Right ventricle myocardium inferior (tissue), 1 donor: Measurements from ENCODE around the gene RRAD. TPM values are rescaled to one million over a fixed set of nuclear protein-coding genes. Genes with fewer than 3 reads are reported as not detected.

Experiments used
- ATAC-seq: fragments of 200-7000 bp; cut with Tn5 transposase; one replicate; pipeline ENCODE4 v1.9.1; 2020; ENCODE audit warnings: mild to moderate bottlenecking, moderate library complexity
- DNase-seq: peaks from one replicate; pipeline ENCODE4 v3.0.0; 2021; ENCODE audit errors: missing footprints
- intact Hi-C: fragments of 100-400 bp; cut with DNase I; formaldehyde crosslinking; loops from one replicate; pipeline ENCODE4 v1.11.0; 2022
- total RNA-seq: library from RNA; stranded (reverse); fragmentation: NEBNext Ultra II Directional; extraction: Animal tissue kit (Norgen Biotek cat#: 25700); gene quantifications from one replicate; pipeline ENCODE4 v1.2.1, GENCODE V29; 2021
- donor health status: DM: no; HTN: yes; CAD: no; lungs with severe emphysema.

RRAD gene
- total RNA-seq, 1 donor from 2014 or later = 84.3 TPM

DNA sequence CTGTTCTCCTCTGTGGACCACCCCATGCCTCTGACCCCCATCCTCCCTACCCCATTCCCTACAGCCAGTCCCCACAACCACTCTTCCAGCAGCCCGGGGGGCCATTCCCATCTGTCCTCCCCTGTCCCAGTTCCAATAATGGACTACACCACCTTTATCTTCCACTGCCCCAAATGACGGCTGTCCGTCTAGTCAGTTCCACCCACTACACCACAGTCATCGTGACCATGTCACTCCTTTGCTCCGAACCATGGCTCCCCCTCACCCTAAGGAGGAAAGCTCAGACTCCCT is 29.7 kb downstream of the RRAD start:
- DNase-seq (no peak), ATAC-seq (no peak)
- intact Hi-C loops = no loop called here

DNA sequence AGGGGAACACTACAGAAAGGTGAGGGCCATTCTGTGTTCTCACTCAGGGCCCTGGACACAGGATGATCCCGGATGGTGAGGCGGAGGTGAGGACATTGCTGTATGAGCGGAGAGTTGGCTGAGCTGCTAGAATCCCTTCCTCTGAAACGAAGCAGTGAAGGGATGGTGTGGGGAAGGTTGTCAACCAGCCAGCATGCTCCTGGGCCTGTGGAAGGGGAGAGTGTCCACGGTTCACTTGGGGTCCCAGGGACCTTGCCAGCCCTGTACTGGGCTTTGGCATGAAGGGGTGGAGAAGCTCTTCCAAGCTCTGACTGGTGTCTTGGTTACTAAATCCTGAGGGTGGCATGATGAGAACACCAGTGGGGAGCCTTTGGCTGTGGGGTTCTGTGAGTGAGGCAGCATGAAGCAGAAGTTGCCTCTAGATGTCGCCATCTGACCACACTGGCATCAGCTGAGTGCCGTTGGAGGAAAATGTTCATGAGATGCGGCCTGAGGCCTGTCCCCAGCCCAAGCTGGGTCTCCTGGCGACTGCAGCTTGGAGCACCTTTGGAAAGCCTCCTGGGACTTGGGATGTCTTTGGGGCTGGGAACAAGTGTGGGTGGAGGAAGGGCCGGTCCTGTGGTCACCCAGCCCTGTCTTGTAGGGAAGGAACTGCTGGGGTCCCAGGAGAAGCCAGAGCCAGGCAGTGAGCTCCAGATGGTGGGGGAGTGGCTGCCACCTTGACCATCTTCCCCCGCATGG is 30.2 kb downstream of the RRAD start:
- ATAC-seq (peak; percentile 77), DNase-seq (no peak)
- intact Hi-C loops = no loop called here

DNA sequence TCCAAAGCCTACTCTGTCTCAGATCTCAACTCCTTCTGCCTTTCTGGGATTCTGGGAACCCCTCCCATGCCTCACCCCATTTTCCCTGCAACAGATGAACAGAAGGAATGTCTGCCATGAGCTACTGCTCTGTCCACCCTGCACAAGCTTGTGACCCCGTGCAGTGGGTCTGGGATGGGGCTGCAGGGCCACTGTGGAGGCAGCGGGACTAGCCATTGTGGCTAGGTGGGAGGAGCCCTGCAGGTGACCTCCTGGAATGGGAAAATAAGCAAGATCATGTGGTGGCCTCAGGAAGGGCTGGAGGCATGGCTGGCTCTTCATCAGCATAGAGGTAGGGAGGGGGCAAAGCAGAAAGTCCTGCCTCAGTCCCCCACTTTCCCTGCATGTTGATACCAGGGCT is 31.3 kb downstream of the RRAD start:
- no peak for ATAC-seq
- DNase-seq = no peak
- intact Hi-C loops = no loop called here

DNA sequence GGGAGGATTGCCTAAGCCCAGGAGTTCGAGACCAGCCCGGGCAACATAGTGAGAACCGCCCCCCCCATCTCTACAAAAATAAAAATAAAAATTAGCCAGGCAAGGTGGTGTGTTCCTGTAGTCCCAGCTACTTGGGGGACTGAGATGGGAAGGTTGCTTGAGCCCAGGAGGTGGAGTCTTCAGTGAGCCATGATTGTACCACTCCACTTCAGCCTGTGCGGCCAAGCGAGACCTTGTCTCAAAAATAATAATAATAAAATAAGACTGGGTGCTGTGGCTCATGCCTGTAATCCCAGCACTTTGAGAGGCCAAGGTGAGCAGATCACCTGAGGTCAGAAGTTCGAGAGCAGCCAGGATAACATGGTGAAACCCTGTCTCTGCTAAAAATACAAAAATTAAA is 33.5 kb downstream of the RRAD start:
- DNase-seq (no peak), ATAC-seq (no peak)
- intact Hi-C loops = no loop called here

DNA sequence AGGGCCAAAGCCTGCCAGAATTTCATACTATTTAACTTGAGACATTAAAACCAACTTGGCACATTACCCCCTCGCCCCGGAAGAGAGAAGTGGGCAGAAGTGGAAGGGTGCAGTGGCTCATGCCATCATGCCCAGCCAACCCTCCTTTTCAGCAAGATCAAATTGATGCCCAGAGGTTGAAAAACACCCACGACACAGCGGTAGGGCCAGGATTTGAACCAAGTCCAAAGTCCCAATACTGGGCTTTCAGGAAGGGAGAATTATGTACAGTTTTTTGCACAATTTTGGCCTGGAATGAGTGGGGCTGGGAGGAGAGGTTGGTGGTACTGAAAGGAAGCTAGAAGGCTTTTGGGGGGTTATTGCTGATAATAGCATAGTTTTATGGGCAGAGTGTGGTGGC is 34.0 kb downstream of the RRAD start:
- intact Hi-C loops = no loop called here
- no peak for DNase-seq
- ATAC-seq = no peak

DNA sequence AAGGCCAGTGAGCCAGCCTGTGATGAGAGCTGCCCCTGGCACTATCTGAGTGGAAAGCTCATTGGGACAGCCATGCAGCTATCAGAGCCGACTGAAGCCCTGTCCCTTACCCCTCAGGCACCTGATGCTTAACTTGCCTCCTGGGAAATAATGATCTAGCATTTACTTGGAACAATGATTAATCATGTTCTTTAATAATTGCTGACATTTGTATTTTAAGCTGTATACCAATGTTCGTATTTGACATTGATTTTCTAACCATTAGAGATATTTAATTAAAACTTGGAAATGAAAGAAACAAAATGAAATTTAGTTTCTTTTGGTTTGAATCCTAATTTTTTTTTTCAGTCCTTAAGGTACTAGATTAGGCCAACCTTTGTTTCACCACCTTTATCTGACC is 34.5 kb downstream of the RRAD start:
- intact Hi-C loops = no loop called here
- DNase-seq (no peak), ATAC-seq (no peak)

DNA sequence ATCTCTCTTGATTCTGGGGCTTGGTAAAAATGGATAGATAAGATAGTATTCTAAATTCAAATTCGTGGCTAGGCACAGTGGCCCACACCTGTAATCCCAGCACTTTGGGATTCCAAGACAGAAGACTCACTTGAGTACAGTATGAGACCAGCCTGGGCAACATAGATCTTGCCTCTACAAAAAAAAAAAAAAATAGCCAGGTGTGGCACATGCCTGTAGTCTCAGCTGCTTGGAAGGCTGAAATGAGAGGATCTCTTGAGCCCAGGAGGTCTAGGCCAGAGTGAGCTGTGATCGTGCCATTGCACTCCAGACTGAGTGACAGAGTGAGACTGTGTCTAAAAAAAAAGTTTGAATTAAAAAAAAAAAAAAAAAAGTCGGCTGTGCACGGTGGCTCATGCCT is 35.7 kb downstream of the RRAD start:
- DNase-seq (no peak), ATAC-seq (no peak)
- intact Hi-C loops = no loop called here

DNA sequence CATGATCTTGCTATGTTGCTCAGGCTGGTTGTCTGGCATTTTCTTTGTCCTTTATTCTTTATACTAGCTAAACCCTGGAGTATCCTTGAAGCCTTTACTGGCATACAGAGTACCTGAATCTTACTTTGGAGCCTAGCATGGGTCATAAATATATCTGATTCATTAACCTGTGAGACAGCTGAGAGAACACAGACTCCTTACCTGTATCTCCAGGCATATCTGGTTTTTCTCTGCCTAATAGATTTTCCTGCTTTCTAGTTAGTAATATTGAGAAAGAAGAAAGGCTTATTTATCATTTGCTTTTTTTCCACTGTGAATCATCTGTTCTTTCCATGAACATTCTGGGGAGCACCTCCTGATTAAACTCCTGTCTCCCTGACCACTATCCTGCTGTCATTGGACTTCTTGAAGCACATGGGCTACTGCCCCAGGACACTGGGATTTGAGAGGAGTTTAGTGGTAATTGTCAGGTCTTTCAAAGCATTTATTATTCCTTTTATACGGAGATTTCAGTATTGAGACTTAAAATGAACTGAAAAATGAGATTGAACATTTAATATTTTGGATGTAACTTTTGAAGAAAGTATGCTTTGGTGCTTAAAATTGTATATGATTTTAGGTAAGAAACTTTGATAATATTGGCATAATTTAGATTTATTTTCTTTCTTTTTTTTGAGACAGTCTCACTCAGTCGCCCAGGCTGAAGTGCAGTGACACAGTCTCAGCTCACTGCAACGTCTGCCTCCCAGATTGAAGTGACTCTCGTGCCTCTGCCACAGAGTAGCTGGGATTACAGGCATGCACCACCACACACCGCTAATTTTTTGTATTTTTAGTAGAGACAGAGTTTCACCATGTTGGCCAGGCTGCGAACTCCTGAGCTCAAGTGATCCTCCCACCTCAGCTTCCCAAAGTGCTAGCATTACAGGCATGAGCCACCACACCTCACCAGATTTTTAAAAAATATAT is 36.4 kb downstream of the RRAD start:
- no peak for ATAC-seq
- intact Hi-C loops = no loop called here
- DNase-seq = no peak

DNA sequence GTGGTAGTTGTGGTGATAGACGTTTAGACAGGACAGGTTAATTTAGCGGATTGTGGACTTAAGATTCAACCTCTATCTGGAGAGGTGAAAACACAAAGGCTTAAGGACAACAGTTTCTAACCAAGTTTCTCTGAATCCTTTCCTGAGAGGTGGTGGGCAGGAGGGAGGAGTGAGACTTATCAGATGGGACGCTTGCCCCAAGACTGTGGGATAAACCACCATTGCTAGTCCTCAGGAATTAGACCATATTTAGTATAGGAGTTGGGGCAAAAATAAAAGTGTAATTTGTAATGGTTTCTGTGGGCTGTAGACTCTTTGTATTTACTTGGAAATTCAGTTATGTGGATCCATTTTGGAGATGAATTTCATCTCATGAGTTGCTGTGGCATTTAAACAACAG is 38.4 kb downstream of the RRAD start:
- no peak for ATAC-seq
- intact Hi-C loops = no loop called here
- DNase-seq = no peak

DNA sequence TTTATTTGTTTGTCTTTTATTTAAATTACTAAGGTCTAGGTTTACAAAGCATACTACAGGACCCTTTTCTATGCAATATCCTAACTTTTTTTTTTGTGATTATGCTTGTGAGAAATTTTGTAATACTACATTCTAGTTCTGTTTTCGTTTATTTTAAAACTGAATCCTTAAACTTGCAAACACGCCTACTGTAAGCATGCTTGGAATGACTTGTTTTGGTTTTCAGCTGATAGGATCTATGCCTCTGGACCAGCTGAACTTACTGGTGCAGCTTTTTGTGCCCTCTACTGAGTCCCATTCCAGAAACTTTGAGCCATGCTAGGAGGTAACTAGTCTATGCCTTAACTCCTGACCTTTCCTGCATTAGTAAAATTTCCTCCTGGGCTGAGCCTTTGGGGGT is 39.0 kb downstream of the RRAD start:
- intact Hi-C loops = no loop called here

DNA sequence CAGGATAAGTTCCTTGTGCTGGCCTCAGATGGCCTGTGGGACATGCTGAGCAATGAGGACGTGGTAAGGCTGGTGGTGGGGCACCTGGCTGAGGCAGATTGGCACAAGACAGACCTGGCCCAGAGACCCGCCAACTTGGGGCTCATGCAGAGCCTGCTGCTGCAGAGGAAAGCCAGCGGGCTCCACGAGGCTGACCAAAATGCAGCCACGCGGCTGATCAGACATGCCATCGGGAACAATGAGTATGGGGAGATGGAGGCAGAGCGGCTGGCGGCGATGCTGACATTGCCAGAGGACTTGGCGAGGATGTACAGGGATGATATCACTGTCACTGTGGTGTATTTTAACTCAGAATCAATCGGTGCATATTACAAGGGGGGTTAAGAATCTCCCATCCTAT is 39.8 kb downstream of the RRAD start:
- ATAC-seq = no peak
- intact Hi-C loops = no loop called here
- DNase-seq = no peak

More for the DNA sequence above, 39.0 kb downstream of the RRAD start:
- no peak for ATAC-seq
- no peak for DNase-seq

DNA sequence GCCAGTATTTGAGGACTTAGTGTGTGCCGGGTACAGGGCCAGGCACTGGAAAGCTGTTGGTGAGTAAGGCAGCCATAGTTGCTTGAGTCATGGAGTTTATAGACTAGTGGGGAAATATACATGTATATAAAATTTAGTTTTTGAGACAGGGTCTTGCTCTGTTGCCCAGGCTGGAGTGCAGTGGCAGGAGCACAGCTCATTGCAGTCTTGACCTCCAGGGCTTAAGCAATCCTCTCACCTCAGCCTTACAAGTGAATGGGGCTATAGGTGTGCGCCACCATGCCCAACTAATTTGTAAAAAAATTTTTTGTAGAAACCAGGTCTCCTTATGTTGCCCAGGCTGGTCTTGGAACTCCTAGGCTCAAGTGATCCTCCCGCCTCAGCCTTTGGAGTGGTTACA is 42.6 kb downstream of the RRAD start:
- no peak for DNase-seq
- intact Hi-C loops = no loop called here
- no peak for ATAC-seq

DNA sequence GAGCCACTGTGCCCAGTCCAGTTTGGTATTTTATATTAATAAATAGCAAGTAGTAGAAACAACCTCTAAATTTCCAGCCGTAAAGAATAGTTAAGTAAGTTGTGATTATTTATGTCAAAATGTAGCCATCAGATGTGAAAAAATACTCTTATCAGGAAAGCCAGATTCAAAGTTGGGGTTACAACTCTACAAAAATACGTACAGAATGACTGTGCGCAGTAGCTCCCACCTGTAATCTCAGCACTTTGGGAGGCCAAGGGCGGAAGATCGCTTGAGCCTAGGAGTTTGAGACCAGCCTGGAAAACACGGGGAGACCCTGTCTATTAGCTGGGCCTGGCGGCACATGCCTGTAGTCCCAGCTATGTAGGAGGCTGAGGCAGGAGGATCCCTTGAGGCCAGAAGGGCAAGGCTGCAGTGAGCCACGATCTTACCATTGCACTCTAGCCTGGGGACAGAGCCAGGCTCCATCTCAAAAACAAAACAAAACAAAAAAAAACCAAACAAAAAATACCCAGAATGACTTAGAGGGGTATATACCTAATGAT is 43.3 kb downstream of the RRAD start:
- DNase-seq = no peak
- intact Hi-C loops = no loop called here
- ATAC-seq = no peak

DNA sequence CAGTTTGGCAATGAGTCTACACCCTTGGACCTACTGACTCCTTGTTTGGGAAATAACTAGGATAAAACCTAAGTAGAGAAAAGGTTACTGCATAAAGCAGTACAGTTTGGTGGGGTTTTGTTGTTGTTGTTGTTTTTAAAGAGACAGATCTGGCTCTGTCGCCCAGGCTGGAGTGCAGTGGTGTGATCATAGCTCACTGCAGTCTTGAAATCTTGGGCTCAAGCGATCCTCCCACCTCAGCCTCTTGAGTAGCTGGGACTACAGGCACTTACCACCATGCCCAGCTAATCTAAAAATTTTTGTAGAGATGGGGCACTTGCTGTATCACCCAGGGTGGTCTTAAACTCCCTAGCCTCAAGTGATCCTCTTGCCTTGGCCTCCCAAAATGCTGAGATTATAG is 43.8 kb downstream of the RRAD start:
- intact Hi-C loops = no loop called here
- ATAC-seq = no peak
- DNase-seq = no peak

DNA sequence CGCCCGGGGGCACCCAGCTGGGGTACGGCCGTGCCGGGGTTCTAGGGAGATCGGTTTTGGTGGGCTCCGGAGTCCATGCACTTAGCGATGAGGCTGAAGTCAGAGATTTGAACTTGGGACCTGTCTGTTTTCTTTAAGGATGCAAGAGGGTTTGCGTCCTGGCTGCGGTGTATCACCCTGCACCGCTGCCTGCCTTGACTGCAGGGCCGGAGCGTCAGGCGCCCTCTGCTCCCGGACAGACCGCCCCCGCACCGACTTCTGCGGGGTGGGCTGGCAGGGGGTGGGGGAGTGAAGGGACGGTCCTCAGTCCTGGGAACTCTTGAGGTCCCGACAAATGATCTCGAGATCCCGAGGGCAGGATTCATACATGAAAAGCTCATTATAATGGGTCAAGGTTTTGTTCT is 44.3 kb downstream of the RRAD start:
- intact Hi-C loops = no loop called here
- ATAC-seq = peak; percentile 20
- DNase-seq = no peak

DNA sequence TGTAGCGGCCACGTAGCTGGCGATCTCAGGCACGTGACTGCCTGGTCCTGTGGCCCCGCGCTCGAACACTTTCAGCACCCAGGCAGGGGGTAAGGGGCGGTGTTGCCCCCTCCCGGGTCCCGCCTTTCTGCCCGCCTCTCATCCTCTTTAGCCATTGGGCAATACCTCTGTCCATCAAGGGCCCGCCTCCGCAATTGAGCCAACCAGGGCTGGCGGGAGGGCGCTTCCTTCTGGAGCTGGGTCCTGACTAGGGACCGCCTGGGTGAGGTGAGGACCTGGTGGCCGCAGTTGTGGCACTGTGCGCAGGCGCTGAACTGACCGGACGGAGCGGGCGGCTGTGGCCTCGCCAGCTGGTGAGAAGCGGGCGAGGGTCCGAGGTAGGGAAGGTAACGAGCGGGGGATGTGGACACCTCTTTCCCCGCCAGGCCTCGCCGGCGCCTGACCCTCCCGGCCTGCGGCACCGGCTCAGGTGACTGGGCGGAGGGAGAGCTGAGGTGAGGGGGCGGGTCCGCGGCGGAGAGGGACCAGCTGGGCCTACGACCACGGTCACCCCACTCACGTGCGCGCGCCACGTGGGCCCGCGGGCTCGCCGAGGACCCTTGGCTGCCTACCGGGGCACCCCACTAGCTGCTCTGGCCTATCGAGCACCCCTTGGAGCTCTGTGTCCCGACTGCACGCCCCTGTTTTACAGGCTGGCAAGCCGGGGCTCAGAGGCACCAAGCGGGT is 44.9 kb downstream of the RRAD start, which contains the start of gene PDP2:
Gene PDP2, plus strand, starts transcription at position 228 of the 726 bp plus-strand sequence. CDS start 3,770 bp downstream, outside the sequence.
- DNase-seq (peak; percentile 97), ATAC-seq (peak; percentile 99)
- intact Hi-C loops = no loop called here

DNA sequence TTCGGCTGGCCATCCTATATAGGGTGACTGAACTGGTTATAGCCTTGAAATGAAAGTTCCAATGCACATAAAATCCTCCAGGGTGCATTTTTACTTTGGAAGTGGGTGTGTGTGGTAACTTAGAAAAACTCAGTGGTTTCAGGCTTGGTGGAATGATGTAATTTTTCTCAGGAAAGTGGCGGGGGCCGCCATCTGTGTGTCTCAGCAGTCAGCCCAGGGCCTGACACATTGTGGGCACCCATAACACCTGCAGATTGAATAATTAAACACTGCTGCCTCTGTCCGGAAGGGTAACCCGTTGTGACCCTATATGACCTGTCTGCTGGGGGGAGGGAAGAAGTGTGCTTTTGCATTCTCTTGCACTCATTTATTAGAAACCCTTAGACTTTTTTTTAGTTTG is 47.3 kb downstream of the RRAD start:
- DNase-seq (no peak), ATAC-seq (no peak)
- intact Hi-C loops = no loop called here

DNA sequence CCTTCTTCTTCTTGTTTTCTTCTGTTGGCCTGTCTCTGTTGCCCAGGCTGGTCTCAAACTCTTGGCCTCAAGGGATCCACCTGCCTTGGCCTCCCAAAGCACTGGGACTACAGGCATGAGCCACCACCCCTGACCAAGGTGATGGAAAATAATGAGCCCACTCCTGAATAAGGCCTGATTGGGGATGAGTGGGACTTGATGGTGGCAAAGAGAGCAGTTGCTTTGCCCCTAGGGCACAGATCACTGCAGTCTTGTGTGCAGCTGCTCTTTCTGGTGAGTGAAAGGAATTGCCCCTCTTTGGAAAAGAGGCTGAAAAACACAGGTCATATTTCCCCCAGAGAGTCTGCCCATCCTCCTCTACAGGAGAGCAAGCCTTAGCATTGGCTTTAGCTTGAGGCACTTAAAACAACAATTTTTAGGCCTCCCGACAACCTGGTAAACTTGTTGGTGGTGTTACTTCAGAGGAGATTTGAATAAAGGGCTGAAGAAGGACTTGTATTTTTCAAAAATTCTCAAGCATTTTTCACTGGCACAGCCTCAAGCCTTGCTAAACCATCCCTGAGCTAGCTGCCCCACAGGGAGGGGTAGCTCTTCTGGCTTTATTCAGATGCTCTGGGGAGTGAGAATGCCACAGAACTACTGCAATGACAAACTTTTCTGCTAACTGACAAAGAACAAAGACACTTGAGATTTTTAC is 51.1 kb downstream of the RRAD start:
- DNase-seq = no peak
- intact Hi-C loops = loop anchor here (5.0 kb wide), 2 partner anchors 122 to 212 kb away; partner anchors contain the start of gene DYNC1LI2
- ATAC-seq = no peak

DNA sequence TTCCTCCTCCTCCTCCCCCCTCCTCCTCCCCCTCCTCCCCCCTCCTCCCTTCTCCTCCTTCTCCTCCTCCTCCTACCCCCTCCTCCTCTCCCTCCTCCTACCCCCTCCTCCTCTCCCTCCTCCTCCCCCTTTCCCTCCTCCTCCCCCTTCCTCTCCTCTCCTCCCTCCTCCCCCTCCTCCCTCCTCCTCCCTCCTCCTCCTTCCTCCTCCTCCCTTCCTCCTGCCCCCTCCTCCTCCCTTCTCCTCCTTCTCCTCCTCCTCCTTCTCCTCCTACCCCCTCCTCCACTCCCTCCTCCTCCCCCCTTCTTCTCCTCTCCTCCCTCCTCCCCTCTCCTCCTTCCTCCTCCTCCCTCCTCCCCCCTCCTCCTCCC is 51.7 kb downstream of the RRAD start:
- intact Hi-C loops = loop anchor here (5.0 kb wide), 2 partner anchors 121 to 211 kb away; partner anchors contain the start of gene DYNC1LI2
- ATAC-seq = no peak
- DNase-seq = no peak
